H9 (cell line): ENCODE measurements around the gene AKAP1. TPM values are rescaled to one million over a fixed set of nuclear protein-coding genes. Genes with fewer than 3 reads are reported as not detected.

Experiments
- DNase-seq: peaks from one replicate; pipeline ENCODE4 v3.0.0-alpha.2; 2017
- H2AFZ ChIP-seq: one replicate; pipeline ENCODE4 v1.6.1; 2013; ENCODE audit warnings: mild to moderate bottlenecking, low read length, control low read depth, moderate library complexity
- H2AK5ac ChIP-seq: 2 replicates; pipeline ENCODE4 v1.6.1; 2013; ENCODE audit warnings: low read length, control low read depth, mixed read lengths; ENCODE audit not compliant: insufficient read length
- H2BK120ac ChIP-seq: one replicate; pipeline ENCODE4 v1.6.1; 2013; ENCODE audit warnings: low read depth, mild to moderate bottlenecking, low read length, control low read depth, inconsistent platforms; ENCODE audit not compliant: poor library complexity, severe bottlenecking
- H2BK12ac ChIP-seq: 2 replicates; pipeline ENCODE4 v1.6.1; 2013; ENCODE audit warnings: low read length, control low read depth, mixed read lengths, low read depth; ENCODE audit not compliant: insufficient read length
- H2BK15ac ChIP-seq: 2 replicates; pipeline ENCODE4 v1.6.1; 2013; ENCODE audit warnings: low read depth, low read length, control low read depth
- H2BK20ac ChIP-seq: one replicate; pipeline ENCODE4 v1.6.1; 2013; ENCODE audit warnings: low read depth, mild to moderate bottlenecking, low read length, control low read depth, inconsistent platforms; ENCODE audit not compliant: poor library complexity, severe bottlenecking
- H2BK5ac ChIP-seq: 2 replicates; pipeline ENCODE4 v1.6.1; 2013; ENCODE audit warnings: low read length, control low read depth, mixed read lengths; ENCODE audit not compliant: insufficient read length
- H3K14ac ChIP-seq: 2 replicates; pipeline ENCODE4 v1.6.1; 2013; ENCODE audit warnings: low read length, control low read depth; ENCODE audit not compliant: insufficient read depth
- H3K18ac ChIP-seq: 2 replicates; pipeline ENCODE4 v1.6.1; 2013; ENCODE audit warnings: low read depth, mild to moderate bottlenecking, mixed read lengths, low read length, control low read depth; ENCODE audit not compliant: insufficient read length
- H3K23ac ChIP-seq: 2 replicates; pipeline ENCODE4 v1.6.1; 2013; ENCODE audit warnings: low read length, control low read depth, mixed read lengths, low read depth; ENCODE audit not compliant: insufficient read length
- H3K23me2 ChIP-seq: 2 replicates; pipeline ENCODE4 v1.6.1; 2013; ENCODE audit warnings: low read depth, mild to moderate bottlenecking, mixed read lengths, low read length, control low read depth; ENCODE audit not compliant: insufficient read length, poor library complexity, severe bottlenecking
- H3K27ac ChIP-seq: 2 replicates; pipeline ENCODE4 v1.5.1; 2013; ENCODE audit warnings: low read length, control low read depth, mixed read lengths, low read depth; ENCODE audit not compliant: insufficient read length
- H3K27me3 ChIP-seq: 2 replicates; pipeline ENCODE4 v1.6.1; 2013; ENCODE audit warnings: low read length, control low read depth, inconsistent platforms; ENCODE audit not compliant: insufficient read depth
- H3K4ac ChIP-seq: 2 replicates; pipeline ENCODE4 v1.6.1; 2013; ENCODE audit warnings: low read depth, mild to moderate bottlenecking, control low read depth, inconsistent platforms, low read length, moderate library complexity
- H3K4me1 ChIP-seq: 2 replicates; pipeline ENCODE4 v1.6.1; 2013; ENCODE audit warnings: low read length, control low read depth, inconsistent platforms; ENCODE audit not compliant: insufficient read depth
- H3K4me2 ChIP-seq: 2 replicates; pipeline ENCODE4 v1.6.1; 2013; ENCODE audit warnings: low read length, control low read depth, mixed read lengths; ENCODE audit not compliant: insufficient read length, insufficient read depth
- H3K56ac ChIP-seq: 2 replicates; pipeline ENCODE4 v1.6.1; 2013; ENCODE audit warnings: low read depth, mild to moderate bottlenecking, mixed read lengths, low read length, control low read depth; ENCODE audit not compliant: insufficient read length
- H3K79me1 ChIP-seq: 2 replicates; pipeline ENCODE4 v1.6.1; 2013; ENCODE audit warnings: low read depth, mild to moderate bottlenecking, moderate library complexity, low read length, control low read depth, inconsistent platforms; ENCODE audit not compliant: insufficient read depth, poor library complexity, severe bottlenecking
- H3K79me2 ChIP-seq: 2 replicates; pipeline ENCODE4 v1.6.1; 2013; ENCODE audit warnings: low read length, control low read depth, inconsistent platforms; ENCODE audit not compliant: insufficient read depth
- H3K9ac ChIP-seq: 2 replicates; pipeline ENCODE4 v1.6.1; 2013; ENCODE audit warnings: low read length, control low read depth, mixed read lengths; ENCODE audit not compliant: insufficient read length; ENCODE audit errors: extremely low read depth
- H3K9me3 ChIP-seq: one replicate; pipeline ENCODE4 v1.6.1; 2013; ENCODE audit warnings: low read depth, low read length, inconsistent platforms; ENCODE audit not compliant: control insufficient read depth
- H3T11ph ChIP-seq: one replicate; pipeline ENCODE4 v1.6.1; 2013; ENCODE audit warnings: mild to moderate bottlenecking, low read length, control low read depth, inconsistent platforms
- H4K20me1 ChIP-seq: one replicate; pipeline ENCODE4 v1.6.1; 2013; ENCODE audit not compliant: control insufficient read depth, insufficient read length, insufficient read depth
- H4K5ac ChIP-seq: 2 replicates; pipeline ENCODE4 v1.6.1; 2013; ENCODE audit warnings: low read depth, mild to moderate bottlenecking, mixed read lengths, low read length, control low read depth; ENCODE audit not compliant: insufficient read length
- H4K8ac ChIP-seq: replicated peaks from 2 replicates; pipeline ENCODE4 v1.6.1; 2013; ENCODE audit warnings: low read length, control low read depth, mixed read lengths, low read depth; ENCODE audit not compliant: insufficient read length
- H4K91ac ChIP-seq: 2 replicates; pipeline ENCODE4 v1.6.1; 2013; ENCODE audit warnings: low read depth, mild to moderate bottlenecking, moderate library complexity, mixed read lengths, low read length, control low read depth; ENCODE audit not compliant: insufficient read length
- H3K27ac Mint-ChIP-seq, 3 experiments: 2 replicates in 2 of 3; 3 replicates in 1 of 3; pipeline ENCODE4 v1.8.0; 2020 to 2021; ENCODE audit warnings: mixed read lengths in 3 of 3, mild to moderate bottlenecking in 1 of 3, moderate library complexity in 1 of 3
- H3K27me3 Mint-ChIP-seq: 2 replicates; pipeline ENCODE4 v1.8.0; 2021; ENCODE audit warnings: low read depth, mild to moderate bottlenecking, moderate library complexity, mixed read lengths
- H3K36me3 Mint-ChIP-seq, 3 experiments: 2 replicates in 2 of 3; 3 replicates in 1 of 3; pipeline ENCODE4 v1.8.0; 2020 to 2021; ENCODE audit warnings: low read depth in 3 of 3, mixed read lengths in 3 of 3; ENCODE audit not compliant: insufficient read depth in 1 of 3
- H3K4me1 Mint-ChIP-seq, 2 experiments: 2 replicates each; pipeline ENCODE4 v1.8.0; 2020; ENCODE audit warnings: mixed read lengths in 2 of 2
- H3K4me3 Mint-ChIP-seq, 2 experiments: 2 replicates in 1 of 2; 3 replicates in 1 of 2; pipeline ENCODE4 v1.8.0; 2020 to 2021; ENCODE audit warnings: mild to moderate bottlenecking in 2 of 2, mixed read lengths in 2 of 2, moderate library complexity in 1 of 2
- H3K9me3 Mint-ChIP-seq, 2 experiments: 2 replicates in 1 of 2; 3 replicates in 1 of 2; pipeline ENCODE4 v1.8.0; 2020; ENCODE audit warnings: mild to moderate bottlenecking in 2 of 2, mixed read lengths in 2 of 2, moderate library complexity in 1 of 2
- WGBS: extraction: QIAGEN DNeasy Blood & Tissue Kit; methylation state at CpG from one replicate; pipeline ENCODE4 v1.1.7; 2013; ENCODE audit warnings: missing lambda C conversion rate, low lambda C conversion rate, mixed read lengths; ENCODE audit not compliant: insufficient read length; ENCODE audit errors: extremely low coverage; 5-methylcytosine and 5-hydroxymethylcytosine counted together
- total RNA-seq: library from RNA; stranded (reverse); gene quantifications from 2 replicates; pipeline ENCODE4 v1.2.1, GENCODE V29; 2021
- TF ChIP-seq, protein P1 (sequence below): fragments of 200-600 bp; sonication (generic); conservative IDR thresholded peaks from 3 replicates; pipeline ENCODE4 v1.8.0; 2021; ENCODE audit warnings: antibody characterized with exemption, mild to moderate bottlenecking

Gene AKAP1
- total RNA-seq, 1 experiment from 2014 or later, result 61.2 TPM

DNA sequence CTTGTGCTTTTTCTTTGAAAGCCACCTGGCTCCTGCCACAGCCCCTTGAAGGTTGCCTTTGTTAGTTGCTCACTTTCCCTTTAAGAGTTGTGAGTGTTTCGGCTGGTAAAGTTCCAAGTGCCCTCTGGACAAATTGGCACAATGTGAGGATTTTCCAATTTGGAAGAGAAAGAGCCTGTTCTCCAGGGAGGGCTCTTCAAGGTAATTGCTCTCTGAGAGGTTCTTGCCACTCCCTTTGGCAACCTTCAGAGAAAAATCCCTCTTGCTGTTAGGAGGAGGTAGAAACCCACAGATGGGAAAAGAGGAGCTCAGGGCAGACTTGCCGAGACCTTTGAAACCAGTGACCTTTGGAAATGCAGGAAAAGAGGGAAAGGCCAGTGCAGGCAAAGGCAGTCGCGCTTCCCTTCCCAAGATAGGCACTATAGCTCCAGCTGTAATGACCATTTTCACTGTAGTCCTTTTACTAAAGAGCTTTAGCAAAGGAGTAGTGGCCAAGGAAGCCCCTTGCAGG is 49.0 kb upstream of the AKAP1 start:
- Histone ChIP-seq H2AFZ (no peak overlapping the region), H3K23me2 (no peaks in the 10 kb centered on the region), H2BK15ac (no peak overlapping the region), H3K27ac (no peak overlapping the region), H3K79me1 (no peaks in the 10 kb centered on the region), H3K56ac (no peak overlapping the region), H3K9me3 (no peaks in the 10 kb centered on the region), H2AK5ac (no peak overlapping the region), H3K18ac (no peak overlapping the region), H3K79me2 (no peaks in the 10 kb centered on the region), H2BK20ac (no peak overlapping the region), H4K20me1 (no peaks in the 10 kb centered on the region), H3K4me1 (peaks cover 4% of the 10 kb centered on the region; the same call in 1 of the 2 replicates), H3K27me3 (no peaks in the 10 kb centered on the region), H3K4me2 (no peak overlapping the region), H2BK120ac (no peak overlapping the region), H3K4ac (no peak overlapping the region), H2BK5ac (no peak overlapping the region), H3T11ph (no peak overlapping the region), H2BK12ac (no peak overlapping the region), H4K8ac (no peak overlapping the region), H4K5ac (no peak overlapping the region), H3K14ac (no peak overlapping the region), H3K23ac (no peak overlapping the region), H4K91ac (no peak overlapping the region), H3K9ac (no peak overlapping the region)
- Mint-ChIP-seq H3K27ac (no peak overlapping the region), H3K9me3 (no peaks in the 10 kb centered on the region), H3K4me3 (no peak overlapping the region), H3K4me1 (peaks cover 39 to 41% of the 10 kb centered on the region in 2 experiments), H3K27me3 (peaks cover 1% of the 10 kb centered on the region), H3K36me3 (no peaks in the 10 kb centered on the region)
- no peak for DNase-seq
- TF ChIP-seq, protein P1, sequence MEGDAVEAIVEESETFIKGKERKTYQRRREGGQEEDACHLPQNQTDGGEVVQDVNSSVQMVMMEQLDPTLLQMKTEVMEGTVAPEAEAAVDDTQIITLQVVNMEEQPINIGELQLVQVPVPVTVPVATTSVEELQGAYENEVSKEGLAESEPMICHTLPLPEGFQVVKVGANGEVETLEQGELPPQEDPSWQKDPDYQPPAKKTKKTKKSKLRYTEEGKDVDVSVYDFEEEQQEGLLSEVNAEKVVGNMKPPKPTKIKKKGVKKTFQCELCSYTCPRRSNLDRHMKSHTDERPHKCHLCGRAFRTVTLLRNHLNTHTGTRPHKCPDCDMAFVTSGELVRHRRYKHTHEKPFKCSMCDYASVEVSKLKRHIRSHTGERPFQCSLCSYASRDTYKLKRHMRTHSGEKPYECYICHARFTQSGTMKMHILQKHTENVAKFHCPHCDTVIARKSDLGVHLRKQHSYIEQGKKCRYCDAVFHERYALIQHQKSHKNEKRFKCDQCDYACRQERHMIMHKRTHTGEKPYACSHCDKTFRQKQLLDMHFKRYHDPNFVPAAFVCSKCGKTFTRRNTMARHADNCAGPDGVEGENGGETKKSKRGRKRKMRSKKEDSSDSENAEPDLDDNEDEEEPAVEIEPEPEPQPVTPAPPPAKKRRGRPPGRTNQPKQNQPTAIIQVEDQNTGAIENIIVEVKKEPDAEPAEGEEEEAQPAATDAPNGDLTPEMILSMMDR, result no peak
- no CpG with 5 or more reads among the region's 4 CpGs for WGBS
